Measurements from ENCODE around the gene TRIM17. TPM values are rescaled to one million over a fixed set of nuclear protein-coding genes. Genes with fewer than 3 reads are reported as not detected.

The TRIM17 gene
- polyA plus RNA-seq, 3 donors = not detected

DNA sequence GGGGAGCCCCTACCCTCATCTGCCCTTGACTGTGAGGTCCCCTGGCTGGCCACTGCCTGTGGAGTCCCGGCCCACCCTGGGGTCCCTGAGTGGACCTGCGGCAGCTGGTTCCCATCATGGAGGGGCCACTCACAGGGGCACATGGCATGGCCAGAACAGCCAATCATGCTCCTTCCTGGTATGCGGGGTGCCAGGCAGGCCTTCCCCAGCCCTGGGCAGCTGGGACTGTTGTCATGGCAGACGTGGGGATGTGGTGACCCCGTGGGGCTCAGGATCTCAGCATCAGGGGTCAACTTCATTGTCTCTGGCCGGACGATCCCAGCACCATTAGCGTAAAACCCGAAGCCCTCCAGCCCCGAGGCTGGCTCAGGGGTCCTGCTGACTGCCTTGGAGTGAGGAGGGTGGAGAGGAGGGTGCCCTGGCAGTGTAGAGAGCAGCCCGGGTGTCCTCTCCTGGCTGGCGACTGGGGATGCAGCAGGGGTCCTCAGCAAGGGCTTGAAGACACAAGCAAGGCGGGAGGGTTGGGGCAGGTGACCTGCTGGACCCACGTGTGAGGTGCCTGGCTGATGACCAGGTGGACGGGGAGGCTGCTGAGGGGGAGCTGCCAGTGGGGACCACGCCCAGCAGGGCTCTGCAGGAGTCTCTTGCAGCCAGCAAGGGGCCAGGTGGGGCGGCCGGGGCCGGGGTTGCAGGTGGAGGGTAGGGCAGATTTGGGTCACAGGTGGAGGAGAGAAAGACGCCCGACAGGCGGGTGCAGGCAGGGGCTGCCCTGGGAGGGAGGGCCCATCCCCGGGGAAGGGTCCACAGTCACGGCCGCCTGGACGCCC, 55.1 kb downstream of the TRIM17 start:
- Histone ChIP-seq H2AFZ (ENCODE audit: insufficient read depth, low read depth, low read length, poor library complexity, severe bottlenecking) (no peak overlapping the region), H3K9me3 (replicated peaks in 1 of 2; ENCODE audit: control insufficient read depth in 1 of 2, insufficient read depth in 1 of 2, low read length in 2 of 2) (no peaks in the 10 kb centered on the region), H3K36me3 (replicated peaks in 1 of 2; ENCODE audit: control insufficient read depth in 1 of 2, insufficient read depth in 2 of 2, low read length in 2 of 2) (no peaks in the 10 kb centered on the region), H3K4me2 (replicated peaks; ENCODE audit: extremely low read depth, low read length, poor library complexity, severe bottlenecking) (no peak overlapping the region), H3K4me1 (ENCODE audit: control insufficient read depth in 1 of 2, insufficient read depth in 2 of 2, low read length in 2 of 2) (no peaks in the 10 kb centered on the region), H3K27ac (ENCODE audit: low read depth in 1 of 2, low read length in 2 of 2) (no peak overlapping the region), H3K9ac (ENCODE audit: insufficient read depth, low read length, poor library complexity, severe bottlenecking) (no peak overlapping the region), H3K4me3 (replicated peaks in 1 of 3; ENCODE audit: low read depth in 2 of 3, low read length in 3 of 3) (no peak overlapping the region), H3K79me2 (ENCODE audit: insufficient read depth, low read length) (no peaks in the 10 kb centered on the region), H3K27me3 (ENCODE audit: control insufficient read depth in 2 of 2, insufficient read depth in 2 of 2, low read length in 2 of 2) (no peaks in the 10 kb centered on the region), H4K20me1 (ENCODE audit: insufficient read depth, low read length) (no peaks in the 10 kb centered on the region)
- 87% methylated on average over 23 of the region's 26 CpGs for WGBS (ENCODE audit: insufficient coverage)
- intact Hi-C loops (cut with micrococcal nuclease) = loop anchor here in 1 of 2 donors (10.0 kb wide), 1 partner anchor 337 kb away; no protein-coding TSS in a partner anchor
- peaks cover 0 to 4% (median 1%) of the 10 kb centered on the region in 3 donors for H3K27me3 Mint-ChIP-seq (ENCODE audit: low read depth in 3 of 3)
- no peaks in the 10 kb centered on the region for H3K36me3 Mint-ChIP-seq
- no peak for TF ChIP-seq CTCF (IDR thresholded peaks at IDR 0.05)
- H3K27ac Mint-ChIP-seq = no peak overlapping the region
- no peak overlapping the region for H3K4me3 Mint-ChIP-seq
- DNase-seq = no peak
- no peaks in the 10 kb centered on the region for H3K4me1 Mint-ChIP-seq
- H3K9me3 Mint-ChIP-seq = no peaks in the 10 kb centered on the region

GRCh38 chr1:228360533-228361313, 55.9 kb downstream of the TRIM17 start:
- H3K4me3 ChIP-seq (replicated peaks in 1 of 3; ENCODE audit: low read depth in 2 of 3, low read length in 3 of 3) = no peak overlapping the region
- no peak for DNase-seq
- WGBS (ENCODE audit: insufficient coverage) = 97% methylated on average over 13 of the region's 19 CpGs

More at GRCh38 chr1:228360533-228361313, 55.9 kb downstream of the TRIM17 start:
- no peaks in the 10 kb centered on the region for H3K9me3 Mint-ChIP-seq
- Histone ChIP-seq H3K79me2 (ENCODE audit: insufficient read depth, low read length) (no peaks in the 10 kb centered on the region), H3K27me3 (ENCODE audit: control insufficient read depth in 2 of 2, insufficient read depth in 2 of 2, low read length in 2 of 2) (no peaks in the 10 kb centered on the region), H3K36me3 (replicated peaks in 1 of 2; ENCODE audit: control insufficient read depth in 1 of 2, insufficient read depth in 2 of 2, low read length in 2 of 2) (no peaks in the 10 kb centered on the region), H3K9ac (ENCODE audit: insufficient read depth, low read length, poor library complexity, severe bottlenecking) (no peak overlapping the region), H3K4me1 (ENCODE audit: control insufficient read depth in 1 of 2, insufficient read depth in 2 of 2, low read length in 2 of 2) (no peaks in the 10 kb centered on the region), H3K27ac (ENCODE audit: low read depth in 1 of 2, low read length in 2 of 2) (no peak overlapping the region), H4K20me1 (ENCODE audit: insufficient read depth, low read length) (no peaks in the 10 kb centered on the region), H2AFZ (ENCODE audit: insufficient read depth, low read depth, low read length, poor library complexity, severe bottlenecking) (no peak overlapping the region), H3K4me2 (replicated peaks; ENCODE audit: extremely low read depth, low read length, poor library complexity, severe bottlenecking) (no peak overlapping the region), H3K9me3 (replicated peaks in 1 of 2; ENCODE audit: control insufficient read depth in 1 of 2, insufficient read depth in 1 of 2, low read length in 2 of 2) (no peaks in the 10 kb centered on the region)
- no peak overlapping the region for H3K4me3 Mint-ChIP-seq
- H3K27ac Mint-ChIP-seq = peak overlapping the region in 1 of 7 donors; percentile 55
- H3K4me1 Mint-ChIP-seq = no peaks in the 10 kb centered on the region
- TF ChIP-seq CTCF (IDR thresholded peaks at IDR 0.05) = no peak
- intact Hi-C loops (cut with micrococcal nuclease) = loop anchor here in 1 of 2 donors (10.0 kb wide), 1 partner anchor 336 kb away; no protein-coding TSS in a partner anchor
- H3K36me3 Mint-ChIP-seq = no peaks in the 10 kb centered on the region
- peaks cover 0 to 4% (median 1%) of the 10 kb centered on the region in 3 donors for H3K27me3 Mint-ChIP-seq (ENCODE audit: low read depth in 3 of 3)
